ENCODE results near the gene ZDHHC11B. TPM values are rescaled to one million over a fixed set of nuclear protein-coding genes. Genes with fewer than 3 reads are reported as not detected.

Gene ZDHHC11B
- polyA plus RNA-seq, 1 donor (not counting 4 experiments of a cell fraction or from before 2014, with no cell fraction given): 0.18 TPM

GRCh38 chr5:675871-676698 is 108.4 kb downstream of the ZDHHC11B start:
- H2AFZ ChIP-seq (ENCODE audit: control insufficient read depth, low read length): no peak overlapping the region
- H4K20me1 ChIP-seq (ENCODE audit: control insufficient read depth, extremely low read depth, insufficient read depth, low read length): peaks cover 3% of the 10 kb centered on the region
- H3K36me3 ChIP-seq (ENCODE audit: control insufficient read depth in 2 of 2, extremely low read depth in 1 of 2, insufficient read depth in 2 of 2, low read length in 2 of 2): no peaks in the 10 kb centered on the region
- DNase-seq (ENCODE audit: low read depth, low spot score): no peak
- H3K27me3 ChIP-seq (ENCODE audit: control insufficient read depth, extremely low read depth, insufficient read depth, low read length): peaks cover 29% of the 10 kb centered on the region
- dilution Hi-C loops (cut with MboI; ENCODE audit: extremely low pct_ligation_motif_present, low sequenced_read_pairs): no loop called here
- no peaks in the 10 kb centered on the region for H3K9me1 ChIP-seq (ENCODE audit: control insufficient read depth, extremely low read depth, insufficient read depth, low read length)
- no peaks in the 10 kb centered on the region for H3K9me3 ChIP-seq (ENCODE audit: control insufficient read depth, low read depth, low read length)
- H3K79me2 ChIP-seq (ENCODE audit: control insufficient read depth, insufficient read depth, low read length): no peaks in the 10 kb centered on the region
- no peak overlapping the region for H3K27ac ChIP-seq (ENCODE audit: control insufficient read depth, insufficient read depth, low read length)
- H3K4me2 ChIP-seq (ENCODE audit: control insufficient read depth, extremely low read depth, insufficient read depth, low read depth, low read length): no peak overlapping the region
- TF ChIP-seq EZH2 (IDR thresholded peaks at IDR 0.05; ENCODE audit: low read length) (no peak), CTCF (optimal IDR thresholded peaks at IDR 0.05 in 1 of 3, IDR thresholded peaks at IDR 0.05 in 1 of 3, conservative IDR thresholded peaks at IDR 0.05 in 1 of 3; ENCODE audit: extremely low read depth in 1 of 3, insufficient read depth in 2 of 3, low read length in 3 of 3) (no peak)
- no peak overlapping the region for H3K4me3 ChIP-seq (ENCODE audit: control insufficient read depth in 2 of 3, extremely low read depth in 1 of 3, insufficient read depth in 2 of 3, low read depth in 1 of 3, low read length in 3 of 3)
- H3K9ac ChIP-seq (ENCODE audit: control insufficient read depth, extremely low read depth, insufficient read depth, low read length): no peak overlapping the region
- no peak for FAIRE-seq
- H3K4me1 ChIP-seq (ENCODE audit: control insufficient read depth, extremely low read depth, insufficient read depth, low read length): peaks cover 13% of the 10 kb centered on the region

- Histone ChIP-seq H3K36me3 (ENCODE audit: control insufficient read depth in 2 of 2, extremely low read depth in 1 of 2, insufficient read depth in 2 of 2, low read length in 2 of 2) (no peaks in the 10 kb centered on the region), H3K9me3 (ENCODE audit: control insufficient read depth, low read depth, low read length) (no peaks in the 10 kb centered on the region), H3K4me2 (ENCODE audit: control insufficient read depth, extremely low read depth, insufficient read depth, low read depth, low read length) (no peak overlapping the region), H3K27me3 (ENCODE audit: control insufficient read depth, extremely low read depth, insufficient read depth, low read length) (peaks cover 29% of the 10 kb centered on the region), H3K9me1 (ENCODE audit: control insufficient read depth, extremely low read depth, insufficient read depth, low read length) (no peaks in the 10 kb centered on the region), H3K4me3 (ENCODE audit: control insufficient read depth in 2 of 3, extremely low read depth in 1 of 3, insufficient read depth in 2 of 3, low read depth in 1 of 3, low read length in 3 of 3) (no peak overlapping the region), H2AFZ (ENCODE audit: control insufficient read depth, low read length) (no peak overlapping the region), H3K9ac (ENCODE audit: control insufficient read depth, extremely low read depth, insufficient read depth, low read length) (no peak overlapping the region), H4K20me1 (ENCODE audit: control insufficient read depth, extremely low read depth, insufficient read depth, low read length) (peaks cover 3% of the 10 kb centered on the region), H3K27ac (ENCODE audit: control insufficient read depth, insufficient read depth, low read length) (no peak overlapping the region), H3K4me1 (ENCODE audit: control insufficient read depth, extremely low read depth, insufficient read depth, low read length) (peaks cover 13% of the 10 kb centered on the region), H3K79me2 (ENCODE audit: control insufficient read depth, insufficient read depth, low read length) (no peaks in the 10 kb centered on the region)
- DNase-seq (ENCODE audit: low read depth, low spot score): no peak
- FAIRE-seq: no peak
- TF ChIP-seq EZH2 (IDR thresholded peaks at IDR 0.05; ENCODE audit: low read length) (no peak), CTCF (optimal IDR thresholded peaks at IDR 0.05 in 1 of 3, IDR thresholded peaks at IDR 0.05 in 1 of 3, conservative IDR thresholded peaks at IDR 0.05 in 1 of 3; ENCODE audit: extremely low read depth in 1 of 3, insufficient read depth in 2 of 3, low read length in 3 of 3) (no peak)
- dilution Hi-C loops (cut with MboI; ENCODE audit: extremely low pct_ligation_motif_present, low sequenced_read_pairs): no loop called here
These were observed 109.2 kb downstream of the ZDHHC11B start for GRCh38 chr5:675111-675870.

Data from keratinocyte (primary cell).